ENCODE data around the gene ZNF26. TPM values are rescaled to one million over a fixed set of nuclear protein-coding genes. Genes with fewer than 3 reads are reported as not detected.

Gene ZNF26
- total and polyA plus RNA-seq, 10 of the 15 experiments (the other 5 are each of a cell fraction or from before 2014, with no cell fraction given) = 1.00 to 17.1 (median 10.5) TPM

DNA sequence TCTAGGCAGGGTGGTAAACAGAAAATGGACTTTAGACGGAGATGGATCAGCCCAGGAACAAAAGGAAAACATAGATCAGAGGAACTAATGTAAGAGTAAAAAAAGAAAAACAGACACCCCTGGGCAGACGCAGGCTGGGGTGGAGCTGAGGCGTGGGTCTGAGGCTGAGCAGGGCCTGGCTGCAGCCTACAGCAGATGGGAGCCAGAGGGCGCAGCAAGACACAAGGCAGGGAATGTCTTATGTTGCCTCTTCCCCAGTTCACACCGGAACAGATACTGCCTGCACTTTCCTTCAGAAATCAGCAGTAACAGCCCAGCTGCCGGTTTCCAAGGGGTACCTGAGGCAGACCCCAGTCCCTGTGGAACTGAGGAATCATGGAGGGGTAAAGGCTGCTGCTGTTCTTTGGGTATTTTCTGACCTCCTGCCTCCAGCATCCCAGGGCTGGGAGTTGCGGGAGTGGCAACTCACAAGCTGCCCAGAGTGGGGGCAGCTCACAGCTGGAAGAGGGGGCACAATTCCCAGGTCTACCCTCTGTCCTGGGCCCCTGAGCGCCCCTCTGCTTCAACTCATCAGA is 39.8 kb upstream of the ZNF26 start:
- WGBS (ENCODE audit: insufficient coverage, insufficient replicate concordance, low lambda C conversion rate, missing lambda C conversion rate) = 91% methylated on average over 8 of the region's 8 CpGs
- peaks cover 56% of the 10 kb centered on the region for H3K9me3 ChIP-seq (replicated peaks; ENCODE audit: control insufficient read depth, insufficient read depth, low read length)
- intact Hi-C loops (cut with micrococcal nuclease; ENCODE audit: unreplicated experiment) (no loop called here), in situ Hi-C loops (cut with MboI) (no loop called here)
- SMC1A ChIA-PET (ENCODE audit: uncharacterized antibody, unreplicated experiment) = no interaction called here
- no peak overlapping the region for H3K4me2 ChIP-seq (ENCODE audit: control insufficient read depth, insufficient read depth)
- no peak for TF ChIP-seq RAD51 (IDR thresholded peaks at IDR 0.05)
- no peak for TF ChIP-seq JUNB (IDR thresholded peaks at IDR 0.05)
- no peak for TF ChIP-seq KDM1A (IDR thresholded peaks at IDR 0.05; ENCODE audit: borderline replicate concordance)
- TF ChIP-seq SIX5 (IDR thresholded peaks at IDR 0.05; ENCODE audit: low read depth, low read length, severe bottlenecking) = no peak
- TF ChIP-seq ZNF207 (IDR thresholded peaks at IDR 0.05; ENCODE audit: borderline replicate concordance) = no peak
- TF ChIP-seq, protein P1, sequence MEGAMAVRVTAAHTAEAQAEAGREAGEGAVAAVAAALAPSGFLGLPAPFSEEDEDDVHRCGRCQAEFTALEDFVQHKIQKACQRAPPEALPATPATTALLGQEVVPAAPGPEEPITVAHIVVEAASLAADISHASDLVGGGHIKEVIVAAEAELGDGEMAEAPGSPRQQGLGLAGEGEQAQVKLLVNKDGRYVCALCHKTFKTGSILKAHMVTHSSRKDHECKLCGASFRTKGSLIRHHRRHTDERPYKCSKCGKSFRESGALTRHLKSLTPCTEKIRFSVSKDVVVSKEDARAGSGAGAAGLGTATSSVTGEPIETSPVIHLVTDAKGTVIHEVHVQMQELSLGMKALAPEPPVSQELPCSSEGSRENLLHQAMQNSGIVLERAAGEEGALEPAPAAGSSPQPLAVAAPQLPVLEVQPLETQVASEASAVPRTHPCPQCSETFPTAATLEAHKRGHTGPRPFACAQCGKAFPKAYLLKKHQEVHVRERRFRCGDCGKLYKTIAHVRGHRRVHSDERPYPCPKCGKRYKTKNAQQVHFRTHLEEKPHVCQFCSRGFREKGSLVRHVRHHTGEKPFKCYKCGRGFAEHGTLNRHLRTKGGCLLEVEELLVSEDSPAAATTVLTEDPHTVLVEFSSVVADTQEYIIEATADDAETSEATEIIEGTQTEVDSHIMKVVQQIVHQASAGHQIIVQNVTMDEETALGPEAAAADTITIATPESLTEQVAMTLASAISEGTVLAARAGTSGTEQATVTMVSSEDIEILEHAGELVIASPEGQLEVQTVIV (IDR thresholded peaks at IDR 0.05; ENCODE audit: borderline replicate concordance, partially characterized antibody) = no peak
- no peak for TF ChIP-seq CBX3 (IDR thresholded peaks at IDR 0.05; ENCODE audit: borderline replicate concordance, low read depth)
- no peak for TF ChIP-seq JUND (IDR thresholded peaks at IDR 0.05; ENCODE audit: low read depth, low read length)
- H3K27ac ChIP-seq (ENCODE audit: control insufficient read depth, insufficient read depth) = no peak overlapping the region
- POLR2A ChIA-PET = no interaction called here
- RAD21 ChIA-PET (ENCODE audit: unreplicated experiment) = no interaction called here
- no peaks in the 10 kb centered on the region for H3K4me1 ChIP-seq (ENCODE audit: control insufficient read depth, insufficient read depth, low read length)
- no peaks in the 10 kb centered on the region; the same call in 1 of the 2 replicates for H3K79me2 ChIP-seq (ENCODE audit: control insufficient read depth, insufficient read depth, low read length)
- H3K27me3 ChIP-seq (replicated peaks in 1 of 2; ENCODE audit: control insufficient read depth in 2 of 2, insufficient read depth in 2 of 2, low read length in 1 of 2) = no peaks in the 10 kb centered on the region
- peaks cover 2 to 14% of the 10 kb centered on the region in 2 experiments; a peak in 3 of 4 replicates for H3K36me3 ChIP-seq (ENCODE audit: control insufficient read depth in 2 of 2, insufficient read depth in 2 of 2, low read length in 1 of 2)
- no peak overlapping the region for H3K4me3 ChIP-seq
- H4K20me1 ChIP-seq (ENCODE audit: control insufficient read depth, insufficient read depth) = no peaks in the 10 kb centered on the region
- no peak overlapping the region for H3K9ac ChIP-seq (ENCODE audit: control insufficient read depth, insufficient read depth, low read length)
- no peak for DNase-seq (ENCODE audit: low read depth, low spot score)
- FAIRE-seq = no peak
- CTCF ChIA-PET = no interaction called here
- no peak overlapping the region for H2AFZ ChIP-seq (ENCODE audit: control insufficient read depth, low read depth, low read length)
- ATAC-seq = no peak
- BruUV-seq (replicated peaks) = no TSS peak
